Subcutaneous adipose tissue (tissue), 4 donors: Measurements from ENCODE around the gene LRRK2. TPM values are rescaled to one million over a fixed set of nuclear protein-coding genes. Genes with fewer than 3 reads are reported as not detected.

Source experiments
- total RNA-seq, 4 donors: library from RNA; depleted of rRNA; stranded (reverse); fragments of >200 nt; gene quantifications; one replicate each; pipeline ENCODE4 v1.1.0, GENCODE V29; 2016
- TF ChIP-seq, protein P1 (sequence below): fragments of 450-650 bp; IDR thresholded peaks from one replicate; pipeline ENCODE4 v1.5.1; 2016; ENCODE audit warnings: low read depth, mild to moderate bottlenecking, control low read depth, antibody characterized with exemption, moderate library complexity

The LRRK2 gene
- total RNA-seq, 4 donors from 2014 or later, result 17.7 to 57.3 (median 31.0) TPM

DNA sequence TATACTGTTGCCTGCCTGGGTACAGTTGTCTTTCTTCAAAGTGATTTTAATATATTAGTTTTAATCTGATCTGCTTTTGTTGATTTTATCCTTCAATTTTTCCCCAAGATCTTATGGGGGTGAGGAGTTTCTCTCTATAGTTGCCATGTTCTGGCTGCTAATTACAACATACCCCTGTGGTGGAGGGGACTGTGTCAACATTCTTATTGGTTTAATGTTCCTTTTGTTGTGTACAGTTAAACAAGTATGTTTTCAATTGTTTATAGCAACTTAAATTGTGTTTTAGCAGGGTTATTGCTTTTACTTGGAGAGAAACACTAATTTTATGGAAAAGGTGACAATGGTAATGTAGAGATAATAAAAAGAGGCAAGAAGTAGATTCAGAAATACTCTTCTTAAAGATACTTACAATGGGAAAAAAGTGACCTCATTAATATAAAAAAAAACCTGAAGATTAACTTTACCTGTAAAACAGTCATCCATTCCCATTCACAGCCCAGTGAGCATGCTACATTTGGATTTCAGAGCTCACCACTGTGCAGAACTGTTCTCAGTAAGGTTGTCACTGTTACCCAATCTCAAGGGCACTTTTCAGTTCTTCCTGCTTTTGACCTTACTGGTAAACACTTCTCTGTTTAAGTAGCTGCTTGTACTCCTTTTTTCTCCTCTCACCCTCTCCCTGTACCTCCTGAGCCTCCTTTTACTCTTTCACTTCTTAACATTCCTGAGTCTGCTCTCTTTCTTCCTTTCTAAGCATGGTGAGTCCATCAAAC, 8.1 kb upstream of the LRRK2 start:
- TF ChIP-seq, protein P1, sequence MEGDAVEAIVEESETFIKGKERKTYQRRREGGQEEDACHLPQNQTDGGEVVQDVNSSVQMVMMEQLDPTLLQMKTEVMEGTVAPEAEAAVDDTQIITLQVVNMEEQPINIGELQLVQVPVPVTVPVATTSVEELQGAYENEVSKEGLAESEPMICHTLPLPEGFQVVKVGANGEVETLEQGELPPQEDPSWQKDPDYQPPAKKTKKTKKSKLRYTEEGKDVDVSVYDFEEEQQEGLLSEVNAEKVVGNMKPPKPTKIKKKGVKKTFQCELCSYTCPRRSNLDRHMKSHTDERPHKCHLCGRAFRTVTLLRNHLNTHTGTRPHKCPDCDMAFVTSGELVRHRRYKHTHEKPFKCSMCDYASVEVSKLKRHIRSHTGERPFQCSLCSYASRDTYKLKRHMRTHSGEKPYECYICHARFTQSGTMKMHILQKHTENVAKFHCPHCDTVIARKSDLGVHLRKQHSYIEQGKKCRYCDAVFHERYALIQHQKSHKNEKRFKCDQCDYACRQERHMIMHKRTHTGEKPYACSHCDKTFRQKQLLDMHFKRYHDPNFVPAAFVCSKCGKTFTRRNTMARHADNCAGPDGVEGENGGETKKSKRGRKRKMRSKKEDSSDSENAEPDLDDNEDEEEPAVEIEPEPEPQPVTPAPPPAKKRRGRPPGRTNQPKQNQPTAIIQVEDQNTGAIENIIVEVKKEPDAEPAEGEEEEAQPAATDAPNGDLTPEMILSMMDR, result no peak

DNA sequence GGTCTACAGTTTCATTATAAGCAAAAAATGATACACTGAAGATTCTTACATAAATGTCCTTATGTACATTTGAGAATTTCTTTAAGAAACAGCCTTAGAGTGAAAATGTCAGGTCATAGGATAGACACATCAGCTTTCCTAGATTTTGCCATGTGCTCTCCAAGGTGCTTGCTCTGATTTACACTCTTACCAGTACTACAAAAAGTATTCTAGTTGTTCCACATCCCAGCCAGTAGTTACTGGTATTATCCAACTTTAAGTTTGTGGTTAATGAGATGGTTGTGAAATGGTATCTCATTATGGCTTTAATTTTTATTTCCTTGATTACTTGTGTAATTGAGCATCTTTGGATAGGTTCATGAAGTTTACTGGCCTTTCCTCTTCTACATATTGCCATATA, 5.0 kb upstream of the LRRK2 start:
- TF ChIP-seq, protein P1, result no peak

GRCh38 chr12:40222247-40222646, 2.5 kb upstream of the LRRK2 start:
- TF ChIP-seq, protein P1, result no peak

DNA sequence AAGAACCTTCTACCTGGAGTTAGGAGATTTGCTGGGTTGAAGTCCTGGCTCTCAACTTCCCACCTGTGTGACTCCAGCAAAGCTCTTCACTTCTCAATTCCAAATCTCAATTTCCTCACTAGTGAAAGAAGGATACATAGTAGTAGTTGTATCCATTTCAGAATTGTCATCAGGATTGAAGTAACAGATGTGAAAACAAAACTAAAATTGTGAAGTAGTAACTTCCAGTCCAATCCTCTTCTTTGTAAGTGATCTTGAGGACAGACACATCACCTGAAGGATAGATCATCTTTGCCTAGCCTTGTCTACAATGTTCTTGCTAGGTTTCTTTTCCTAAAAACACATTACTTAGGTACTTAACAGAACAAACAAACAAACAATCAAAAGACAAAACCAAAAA, 1.2 kb upstream of the LRRK2 start:
- TF ChIP-seq, protein P1, result no peak

GRCh38 chr12:40225337-40225983, 663 bp downstream of the LRRK2 start:
- TF ChIP-seq, protein P1, result no peak

DNA sequence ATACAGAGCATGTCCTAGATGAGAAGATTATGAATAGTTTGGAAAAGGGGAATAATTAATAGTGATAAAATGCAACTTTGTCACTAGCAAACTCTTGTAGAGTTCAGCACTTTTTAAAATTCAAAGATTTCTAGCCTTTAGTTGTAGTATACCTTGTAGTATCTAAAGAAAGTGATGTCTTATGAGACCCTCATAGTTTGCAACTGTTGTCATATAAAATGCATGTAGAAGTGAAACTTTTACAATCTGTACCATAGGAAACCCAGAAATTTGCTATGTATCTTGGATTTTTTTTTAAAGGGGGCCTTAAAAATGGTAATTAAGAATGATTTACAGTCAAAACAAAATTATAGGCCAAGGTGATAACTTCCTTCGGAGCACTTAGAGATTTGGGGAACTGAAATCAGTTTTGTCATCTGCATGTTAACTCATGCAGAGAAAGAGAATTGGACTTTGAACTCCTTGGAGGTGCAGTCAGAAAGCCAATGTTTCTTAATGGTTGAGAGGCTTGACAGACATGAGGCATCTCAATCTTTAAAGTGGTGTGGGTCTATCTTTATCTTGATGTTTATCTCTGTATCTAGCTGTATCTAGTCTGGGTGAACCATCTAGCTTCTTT, 1.3 kb downstream of the LRRK2 start:
- TF ChIP-seq, protein P1, result no peak

GRCh38 chr12:40226705-40227104, 1.9 kb downstream of the LRRK2 start:
- TF ChIP-seq, protein P1, result no peak
